ENCODE measurements around the gene RNF151.
"Not testable (repeated sequence)": the region's sequence is repeated elsewhere in the genome, so short reads cannot be mapped to it uniquely, and the experiment has no call there.

Gene RNF151

GRCh38 chr16:2007081-2007836 is 40.6 kb downstream of the RNF151 start:
- DNase-seq (ENCODE audit: low read depth, low spot score): no peak

GRCh38 chr16:2008009-2008526 is 41.4 kb downstream of the RNF151 start:
- no peak for DNase-seq (ENCODE audit: low read depth, low spot score)

- DNase-seq (ENCODE audit: low read depth, low spot score): no peak
Observed at GRCh38 chr16:2008631-2009163, 42.0 kb downstream of the RNF151 start.

- no peak for DNase-seq (ENCODE audit: low read depth, low spot score)
Observed at GRCh38 chr16:2009164-2009711, 42.6 kb downstream of the RNF151 start.

GRCh38 chr16:2009791-2010510 is 43.3 kb downstream of the RNF151 start, which contains the start of gene ZNF598:
TSS of gene ZNF598 (minus strand) at chr16:2009821.
- peak; percentile 96 for DNase-seq (ENCODE audit: low read depth, low spot score)

GRCh38 chr16:2011726-2012125 is 45.1 kb downstream of the RNF151 start:
- DNase-seq (ENCODE audit: low read depth, low spot score): not testable (repeated sequence)

- no peak for DNase-seq (ENCODE audit: low read depth, low spot score)
Observed at GRCh38 chr16:2013527-2013926, 46.9 kb downstream of the RNF151 start.

- no peak for DNase-seq (ENCODE audit: low read depth, low spot score)
Observed at GRCh38 chr16:2015117-2015946, 48.7 kb downstream of the RNF151 start.

- DNase-seq (ENCODE audit: low read depth, low spot score): no peak
Observed at GRCh38 chr16:2015947-2016208, 49.2 kb downstream of the RNF151 start.

- DNase-seq (ENCODE audit: low read depth, low spot score): no peak
Observed at GRCh38 chr16:2016407-2016922, 49.8 kb downstream of the RNF151 start.
